HepG2 (cell line): ENCODE data around the gene CEP83. TPM values are rescaled to one million over a fixed set of nuclear protein-coding genes. Genes with fewer than 3 reads are reported as not detected.

Experiments used
- EEA1 ChIP-seq: sonication (generic); formaldehyde crosslinking; IDR thresholded peaks from 2 replicates; pipeline ENCODE4 v1.5.1; 2020; ENCODE audit warnings: mild to moderate bottlenecking, missing genetic modification reagents, borderline replicate concordance
- ETV6 ChIP-seq: sonication (generic); formaldehyde crosslinking; conservative IDR thresholded peaks from 2 replicates; pipeline ENCODE4 v1.4.0; 2020; ENCODE audit warnings: missing genetic modification reagents
- SP2 ChIP-seq: sonication (generic); formaldehyde crosslinking; IDR thresholded peaks from 2 replicates; pipeline ENCODE4 v1.5.1; 2020; ENCODE audit warnings: mild to moderate bottlenecking, missing genetic modification reagents
- polyA plus RNA-seq, 8 experiments: library from polyadenylated mRNA; depleted of rRNA in 3 of 8; stranded (reverse) in 7 of 8; unstranded in 1 of 8; fragments of >200 nt; fragmentation: Illumina TruSeq in 4 of 8; extraction: Trizol in 4 of 8; gene quantifications; 2 replicates each; pipeline versions ENCODE4 v1.2.1 to v1.2.3, GENCODE V29; 2011 to 2016; ENCODE audit warnings: low read depth in 4 of 8, missing spikeins in 1 of 8, mixed read lengths in 1 of 8; ENCODE audit not compliant: insufficient read depth in 1 of 8
- total RNA-seq, 5 experiments: library from RNA; depleted of rRNA; stranded (reverse); fragments of >200 nt; fragmentation: Illumina TruSeq; extraction: Trizol; gene quantifications; 2 replicates each; pipeline ENCODE4 v1.2.3, GENCODE V29; 2016; ENCODE audit warnings: low read depth in 1 of 5
- TF ChIP-seq, protein P1 (sequence below): sonication (generic); formaldehyde crosslinking; IDR thresholded peaks from 2 replicates; pipeline ENCODE4 v1.5.1; 2020; ENCODE audit warnings: missing genetic modification reagents, mild to moderate bottlenecking, borderline replicate concordance
- TF ChIP-seq, protein P2 (sequence below): sonication (generic); formaldehyde crosslinking; IDR thresholded peaks from 2 replicates; pipeline ENCODE4 v1.4.0; 2020; ENCODE audit warnings: mild to moderate bottlenecking, low read depth, missing genetic modification reagents
- TF ChIP-seq, protein P3 (sequence below): sonication (generic); formaldehyde crosslinking; IDR thresholded peaks from 2 replicates; pipeline ENCODE4 v1.4.0; 2020; ENCODE audit warnings: missing genetic modification reagents, borderline replicate concordance

Gene CEP83
- total and polyA plus RNA-seq, 2 of the 13 experiments (the other 11 are each of a cell fraction or from before 2014, with no cell fraction given), result 6.2 to 19.2 TPM

DNA sequence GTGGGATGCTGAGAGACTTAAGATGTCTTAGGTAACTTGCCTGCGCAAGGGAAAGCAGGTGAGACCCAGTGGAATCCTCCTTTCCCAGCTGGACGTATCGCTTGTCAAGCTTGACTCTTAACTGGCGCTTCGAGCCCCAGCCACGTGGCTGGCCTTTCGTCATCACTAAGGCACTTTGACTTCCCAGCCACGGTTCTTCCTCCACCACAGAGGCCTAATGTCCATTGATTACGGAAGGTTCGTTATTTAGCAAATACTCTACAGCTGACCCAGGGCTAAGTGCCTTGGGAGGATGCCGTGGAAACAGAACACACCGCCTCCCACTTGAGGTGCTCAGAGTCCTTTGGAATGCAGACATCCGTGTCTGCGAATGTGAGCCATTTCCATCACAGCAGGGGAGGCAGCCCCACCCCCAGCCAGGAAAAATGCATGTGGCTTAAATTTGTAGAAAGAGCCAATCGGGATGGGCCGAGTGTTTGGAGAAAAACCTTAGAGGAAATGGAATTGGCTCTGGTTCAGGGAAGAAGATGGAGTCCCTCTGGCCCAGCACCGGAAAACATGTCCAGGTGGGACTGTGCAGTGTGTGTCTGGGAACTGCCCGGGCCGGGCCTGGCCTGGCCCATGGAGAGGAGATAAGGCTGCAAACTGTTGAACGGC lies 195.6 kb downstream of the CEP83 start (continued):
- TF ChIP-seq, protein P1, sequence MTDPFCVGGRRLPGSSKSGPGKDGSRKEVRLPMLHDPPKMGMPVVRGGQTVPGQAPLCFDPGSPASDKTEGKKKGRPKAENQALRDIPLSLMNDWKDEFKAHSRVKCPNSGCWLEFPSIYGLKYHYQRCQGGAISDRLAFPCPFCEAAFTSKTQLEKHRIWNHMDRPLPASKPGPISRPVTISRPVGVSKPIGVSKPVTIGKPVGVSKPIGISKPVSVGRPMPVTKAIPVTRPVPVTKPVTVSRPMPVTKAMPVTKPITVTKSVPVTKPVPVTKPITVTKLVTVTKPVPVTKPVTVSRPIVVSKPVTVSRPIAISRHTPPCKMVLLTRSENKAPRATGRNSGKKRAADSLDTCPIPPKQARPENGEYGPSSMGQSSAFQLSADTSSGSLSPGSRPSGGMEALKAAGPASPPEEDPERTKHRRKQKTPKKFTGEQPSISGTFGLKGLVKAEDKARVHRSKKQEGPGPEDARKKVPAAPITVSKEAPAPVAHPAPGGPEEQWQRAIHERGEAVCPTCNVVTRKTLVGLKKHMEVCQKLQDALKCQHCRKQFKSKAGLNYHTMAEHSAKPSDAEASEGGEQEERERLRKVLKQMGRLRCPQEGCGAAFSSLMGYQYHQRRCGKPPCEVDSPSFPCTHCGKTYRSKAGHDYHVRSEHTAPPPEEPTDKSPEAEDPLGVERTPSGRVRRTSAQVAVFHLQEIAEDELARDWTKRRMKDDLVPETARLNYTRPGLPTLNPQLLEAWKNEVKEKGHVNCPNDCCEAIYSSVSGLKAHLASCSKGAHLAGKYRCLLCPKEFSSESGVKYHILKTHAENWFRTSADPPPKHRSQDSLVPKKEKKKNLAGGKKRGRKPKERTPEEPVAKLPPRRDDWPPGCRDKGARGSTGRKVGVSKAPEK, result no peak
- TF ChIP-seq, protein P2, sequence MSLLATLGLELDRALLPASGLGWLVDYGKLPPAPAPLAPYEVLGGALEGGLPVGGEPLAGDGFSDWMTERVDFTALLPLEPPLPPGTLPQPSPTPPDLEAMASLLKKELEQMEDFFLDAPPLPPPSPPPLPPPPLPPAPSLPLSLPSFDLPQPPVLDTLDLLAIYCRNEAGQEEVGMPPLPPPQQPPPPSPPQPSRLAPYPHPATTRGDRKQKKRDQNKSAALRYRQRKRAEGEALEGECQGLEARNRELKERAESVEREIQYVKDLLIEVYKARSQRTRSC (CRISPR knock-in tag), result no peak
- TF ChIP-seq ETV6 (CRISPR knock-in tag), result no peak
- TF ChIP-seq EEA1 (CRISPR knock-in tag), result no peak
- TF ChIP-seq SP2 (CRISPR knock-in tag), result no peak
- TF ChIP-seq, protein P3, sequence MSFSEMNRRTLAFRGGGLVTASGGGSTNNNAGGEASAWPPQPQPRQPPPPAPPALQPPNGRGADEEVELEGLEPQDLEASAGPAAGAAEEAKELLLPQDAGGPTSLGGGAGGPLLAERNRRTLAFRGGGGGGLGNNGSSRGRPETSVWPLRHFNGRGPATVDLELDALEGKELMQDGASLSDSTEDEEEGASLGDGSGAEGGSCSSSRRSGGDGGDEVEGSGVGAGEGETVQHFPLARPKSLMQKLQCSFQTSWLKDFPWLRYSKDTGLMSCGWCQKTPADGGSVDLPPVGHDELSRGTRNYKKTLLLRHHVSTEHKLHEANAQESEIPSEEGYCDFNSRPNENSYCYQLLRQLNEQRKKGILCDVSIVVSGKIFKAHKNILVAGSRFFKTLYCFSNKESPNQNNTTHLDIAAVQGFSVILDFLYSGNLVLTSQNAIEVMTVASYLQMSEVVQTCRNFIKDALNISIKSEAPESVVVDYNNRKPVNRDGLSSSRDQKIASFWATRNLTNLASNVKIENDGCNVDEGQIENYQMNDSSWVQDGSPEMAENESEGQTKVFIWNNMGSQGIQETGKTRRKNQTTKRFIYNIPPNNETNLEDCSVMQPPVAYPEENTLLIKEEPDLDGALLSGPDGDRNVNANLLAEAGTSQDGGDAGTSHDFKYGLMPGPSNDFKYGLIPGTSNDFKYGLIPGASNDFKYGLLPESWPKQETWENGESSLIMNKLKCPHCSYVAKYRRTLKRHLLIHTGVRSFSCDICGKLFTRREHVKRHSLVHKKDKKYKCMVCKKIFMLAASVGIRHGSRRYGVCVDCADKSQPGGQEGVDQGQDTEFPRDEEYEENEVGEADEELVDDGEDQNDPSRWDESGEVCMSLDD, result no peak
